ENCODE data around the gene PYCR2.

PYCR2 gene

GRCh38 chr1:225876900-225877510 lies 47.0 kb downstream of the PYCR2 start:
- DNase-seq (ENCODE audit: low spot score) = no peak

DNA sequence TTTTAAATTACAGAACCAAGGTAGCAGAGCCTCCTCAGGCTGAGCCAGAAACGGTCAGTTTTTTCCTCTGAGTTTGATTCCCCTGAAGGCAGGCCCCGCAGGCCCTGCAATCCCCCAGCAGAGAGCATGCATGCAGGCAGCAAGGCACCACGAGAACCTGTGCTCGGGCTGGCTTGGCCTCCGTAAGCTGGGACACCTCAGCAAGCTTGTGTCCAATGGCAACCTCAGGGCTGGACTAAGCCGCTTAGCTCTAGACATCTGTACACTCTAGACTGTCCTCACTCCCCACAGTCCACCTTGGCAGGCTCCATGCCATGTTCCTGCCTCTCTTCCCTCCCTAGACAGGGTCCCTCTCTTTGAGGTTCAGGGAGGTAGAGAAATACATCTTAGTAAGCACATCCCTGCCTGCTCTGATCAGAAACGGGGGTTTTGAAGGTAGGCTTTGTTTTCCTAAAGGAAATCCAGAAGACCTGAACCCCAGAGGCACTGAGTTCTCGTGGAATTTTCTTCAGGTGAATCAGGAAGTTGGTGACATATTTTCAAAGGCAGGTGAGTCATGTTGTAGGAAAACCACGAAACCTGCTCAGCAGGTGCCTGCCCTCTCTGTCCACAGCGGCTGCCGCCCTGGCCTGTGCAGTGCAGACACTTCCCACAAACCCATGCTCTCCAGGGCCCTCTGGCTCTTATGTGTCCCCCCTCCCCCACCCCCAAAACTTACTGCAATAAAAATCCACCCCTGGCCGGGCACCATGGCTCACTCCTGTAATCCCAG lies 48.8 kb downstream of the PYCR2 start:
- no peak for DNase-seq (ENCODE audit: low spot score)

DNA sequence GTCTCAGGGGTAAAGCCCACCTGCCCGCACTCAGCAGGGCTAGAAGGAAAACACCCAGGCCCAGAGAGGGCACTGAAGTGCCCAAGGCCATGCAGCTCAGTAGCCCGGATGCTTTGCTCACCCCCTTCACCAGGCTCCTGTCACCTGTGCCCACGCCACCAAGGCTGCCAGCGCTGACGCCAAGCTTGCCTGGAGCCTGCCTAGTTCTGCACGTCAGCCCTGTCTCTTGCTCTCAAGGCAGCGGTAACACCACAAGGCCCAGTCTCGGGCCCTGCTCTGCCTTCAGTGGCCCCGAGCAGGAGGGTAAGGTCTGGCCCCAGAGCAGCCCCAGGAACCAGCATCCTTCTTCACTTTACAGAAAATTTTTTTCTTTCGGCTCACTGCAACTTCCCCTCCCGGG lies 49.6 kb downstream of the PYCR2 start:
- DNase-seq (ENCODE audit: low spot score) = no peak

DNA sequence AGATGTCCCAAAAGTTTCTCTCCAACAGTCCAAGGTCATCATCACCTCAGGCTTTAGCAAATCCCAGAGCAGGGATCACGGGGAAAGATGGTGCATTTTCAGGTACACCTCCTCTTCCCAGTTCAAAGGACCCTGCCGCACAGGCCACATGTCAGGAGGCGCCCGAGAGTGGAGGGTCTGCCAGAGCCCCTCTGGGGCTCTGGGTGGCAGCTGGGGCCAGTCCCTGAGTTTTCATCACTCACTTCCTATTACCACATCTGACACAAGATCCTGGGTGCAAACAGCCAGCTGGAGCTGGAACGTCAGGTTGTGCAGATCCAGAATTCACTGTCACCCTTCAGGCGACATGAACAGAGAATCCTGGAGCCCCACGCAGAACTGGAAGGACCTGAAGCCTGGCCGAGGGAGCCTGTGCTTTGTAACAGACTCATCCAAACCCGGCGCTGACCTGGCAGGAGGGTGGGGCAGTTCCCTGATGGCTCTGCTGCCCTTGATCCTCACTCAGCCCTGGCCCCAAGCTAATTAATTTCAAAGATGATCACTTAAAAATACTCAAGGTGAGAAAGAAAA lies 50.7 kb downstream of the PYCR2 start:
- DNase-seq (ENCODE audit: low spot score) = no peak

DNA sequence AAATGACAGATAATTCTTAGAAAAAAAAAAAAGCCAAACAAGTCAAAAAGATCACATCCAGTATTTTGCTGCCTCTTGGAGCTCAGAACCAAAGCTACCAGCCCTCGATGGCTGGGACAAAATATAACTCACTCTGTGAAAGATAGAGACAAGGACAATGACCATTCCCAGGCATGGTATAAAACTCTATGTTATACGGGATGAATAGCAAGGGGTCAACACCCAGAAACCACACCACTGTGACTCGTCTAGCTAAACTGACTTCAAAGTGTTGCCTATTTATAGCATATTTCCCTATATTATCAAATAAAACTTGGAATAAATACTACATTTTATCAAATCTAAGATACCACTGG lies 52.0 kb downstream of the PYCR2 start:
- DNase-seq (ENCODE audit: low spot score) = no peak

GRCh38 chr1:225871359-225872074 lies 52.5 kb downstream of the PYCR2 start:
- no peak for DNase-seq (ENCODE audit: low spot score)

DNA sequence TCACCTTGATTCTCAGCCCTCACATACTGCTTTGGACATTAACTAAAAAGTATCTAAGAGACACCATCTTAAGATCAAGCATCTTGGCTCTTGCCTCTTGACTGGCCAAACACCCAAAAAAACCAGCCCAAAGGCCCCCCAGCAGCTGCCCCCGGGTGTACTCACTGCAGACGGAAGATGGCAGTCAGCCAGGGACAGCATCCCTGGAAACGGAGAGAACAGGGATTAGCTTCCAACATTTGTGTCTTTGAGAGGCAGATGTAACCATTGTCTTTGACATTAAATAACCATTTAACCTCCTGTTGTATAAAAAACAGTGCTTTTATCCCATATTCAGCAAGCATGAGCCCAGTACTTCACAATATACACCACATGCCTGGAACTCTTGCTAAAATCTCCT lies 53.1 kb downstream of the PYCR2 start:
- DNase-seq (ENCODE audit: low spot score) = no peak
